ENCODE measurements around the gene B3GALT4.
A peak's percentile ranks its signal among the peaks of the same experiment; 100 is the strongest.

The B3GALT4 gene, protein sequence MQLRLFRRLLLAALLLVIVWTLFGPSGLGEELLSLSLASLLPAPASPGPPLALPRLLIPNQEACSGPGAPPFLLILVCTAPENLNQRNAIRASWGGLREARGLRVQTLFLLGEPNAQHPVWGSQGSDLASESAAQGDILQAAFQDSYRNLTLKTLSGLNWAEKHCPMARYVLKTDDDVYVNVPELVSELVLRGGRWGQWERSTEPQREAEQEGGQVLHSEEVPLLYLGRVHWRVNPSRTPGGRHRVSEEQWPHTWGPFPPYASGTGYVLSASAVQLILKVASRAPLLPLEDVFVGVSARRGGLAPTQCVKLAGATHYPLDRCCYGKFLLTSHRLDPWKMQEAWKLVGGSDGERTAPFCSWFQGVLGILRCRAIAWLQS

GRCh38 chr6:33276864-33277662 lies at the start of gene B3GALT4:
TSS of gene B3GALT4 (plus strand) at chr6:33277123. CDS start at chr6:33277420, 297 bp downstream.
- TF ChIP-seq, protein P1, sequence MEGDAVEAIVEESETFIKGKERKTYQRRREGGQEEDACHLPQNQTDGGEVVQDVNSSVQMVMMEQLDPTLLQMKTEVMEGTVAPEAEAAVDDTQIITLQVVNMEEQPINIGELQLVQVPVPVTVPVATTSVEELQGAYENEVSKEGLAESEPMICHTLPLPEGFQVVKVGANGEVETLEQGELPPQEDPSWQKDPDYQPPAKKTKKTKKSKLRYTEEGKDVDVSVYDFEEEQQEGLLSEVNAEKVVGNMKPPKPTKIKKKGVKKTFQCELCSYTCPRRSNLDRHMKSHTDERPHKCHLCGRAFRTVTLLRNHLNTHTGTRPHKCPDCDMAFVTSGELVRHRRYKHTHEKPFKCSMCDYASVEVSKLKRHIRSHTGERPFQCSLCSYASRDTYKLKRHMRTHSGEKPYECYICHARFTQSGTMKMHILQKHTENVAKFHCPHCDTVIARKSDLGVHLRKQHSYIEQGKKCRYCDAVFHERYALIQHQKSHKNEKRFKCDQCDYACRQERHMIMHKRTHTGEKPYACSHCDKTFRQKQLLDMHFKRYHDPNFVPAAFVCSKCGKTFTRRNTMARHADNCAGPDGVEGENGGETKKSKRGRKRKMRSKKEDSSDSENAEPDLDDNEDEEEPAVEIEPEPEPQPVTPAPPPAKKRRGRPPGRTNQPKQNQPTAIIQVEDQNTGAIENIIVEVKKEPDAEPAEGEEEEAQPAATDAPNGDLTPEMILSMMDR (IDR thresholded peaks at IDR 0.05; ENCODE audit: poor library complexity, severe bottlenecking) = peak; percentile 41
- Histone ChIP-seq H3K36me3 (ENCODE audit: low read depth) (peaks cover 60% of the 10 kb centered on the region), H3K9me3 (ENCODE audit: severe bottlenecking) (no peaks in the 10 kb centered on the region), H3K27ac (ENCODE audit: poor library complexity, severe bottlenecking) (peak within 1 kb of the TSS; percentile 84), H3K4me3 (ENCODE audit: severe bottlenecking) (peak within 1 kb of the TSS; percentile 31), H3K27me3 (ENCODE audit: insufficient read depth, poor library complexity, severe bottlenecking) (no peaks in the 10 kb centered on the region), H3K4me1 (ENCODE audit: insufficient read depth, poor library complexity, severe bottlenecking) (peaks cover 33% of the 10 kb centered on the region)
- peak; percentile 67 for ATAC-seq (ENCODE audit: low read depth)
- no peak for DNase-seq (ENCODE audit: low spot score)

GRCh38 chr6:33235221-33235634 lies 41.7 kb upstream of the B3GALT4 start:
- no peaks in the 10 kb centered on the region for H3K9me3 ChIP-seq (ENCODE audit: severe bottlenecking)
- no peaks in the 10 kb centered on the region for H3K36me3 ChIP-seq (ENCODE audit: low read depth)
- ATAC-seq (ENCODE audit: low read depth) = no peak
- H3K4me3 ChIP-seq (ENCODE audit: severe bottlenecking) = no peak overlapping the region
- TF ChIP-seq, protein P1 (IDR thresholded peaks at IDR 0.05; ENCODE audit: poor library complexity, severe bottlenecking) = no peak
- H3K4me1 ChIP-seq (ENCODE audit: insufficient read depth, poor library complexity, severe bottlenecking) = no peaks in the 10 kb centered on the region
- no peak for DNase-seq (ENCODE audit: low spot score)
- H3K27me3 ChIP-seq (ENCODE audit: insufficient read depth, poor library complexity, severe bottlenecking) = no peaks in the 10 kb centered on the region
- no peak overlapping the region for H3K27ac ChIP-seq (ENCODE audit: poor library complexity, severe bottlenecking)

- no peak for DNase-seq (ENCODE audit: low spot score)
- ATAC-seq (ENCODE audit: low read depth) = no peak
- no peak overlapping the region for H3K4me3 ChIP-seq (ENCODE audit: severe bottlenecking)
- H3K9me3 ChIP-seq (ENCODE audit: severe bottlenecking) = no peaks in the 10 kb centered on the region
- TF ChIP-seq, protein P1 (IDR thresholded peaks at IDR 0.05; ENCODE audit: poor library complexity, severe bottlenecking) = no peak
- no peak overlapping the region for H3K27ac ChIP-seq (ENCODE audit: poor library complexity, severe bottlenecking)
- H3K4me1 ChIP-seq (ENCODE audit: insufficient read depth, poor library complexity, severe bottlenecking) = no peaks in the 10 kb centered on the region
- H3K36me3 ChIP-seq (ENCODE audit: low read depth) = no peaks in the 10 kb centered on the region
- no peaks in the 10 kb centered on the region for H3K27me3 ChIP-seq (ENCODE audit: insufficient read depth, poor library complexity, severe bottlenecking)
Measured at GRCh38 chr6:33236328-33236727, 40.6 kb upstream of the B3GALT4 start.

DNA sequence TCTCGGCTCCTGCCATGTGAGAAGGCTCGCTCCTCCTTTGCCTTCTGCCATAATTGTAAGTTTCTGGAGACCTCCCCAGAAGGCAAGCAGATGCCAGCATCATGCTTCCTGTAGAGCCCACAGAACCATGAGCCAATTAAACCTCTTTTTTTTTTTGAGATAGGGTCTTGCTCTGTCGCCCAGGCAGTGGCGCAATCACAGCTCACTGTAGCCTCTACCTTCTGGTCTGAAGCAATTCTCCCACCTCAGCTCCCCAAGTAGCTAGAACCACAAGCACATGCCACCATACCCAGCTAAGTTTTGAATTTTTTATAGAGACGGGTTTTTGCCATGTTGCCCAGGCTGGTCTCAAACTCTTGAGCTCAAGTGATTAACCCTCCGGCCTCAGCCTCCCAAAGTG lies 40.1 kb upstream of the B3GALT4 start:
- Histone ChIP-seq H3K4me3 (ENCODE audit: severe bottlenecking) (no peak overlapping the region), H3K27me3 (ENCODE audit: insufficient read depth, poor library complexity, severe bottlenecking) (no peaks in the 10 kb centered on the region), H3K9me3 (ENCODE audit: severe bottlenecking) (no peaks in the 10 kb centered on the region), H3K36me3 (ENCODE audit: low read depth) (no peaks in the 10 kb centered on the region), H3K27ac (ENCODE audit: poor library complexity, severe bottlenecking) (no peak overlapping the region), H3K4me1 (ENCODE audit: insufficient read depth, poor library complexity, severe bottlenecking) (no peaks in the 10 kb centered on the region)
- DNase-seq (ENCODE audit: low spot score) = no peak
- ATAC-seq (ENCODE audit: low read depth) = no peak
- TF ChIP-seq, protein P1 (IDR thresholded peaks at IDR 0.05; ENCODE audit: poor library complexity, severe bottlenecking) = no peak

Data from RWPE2 (cell line).